ENCODE measurements around the gene RPL26.

DNA sequence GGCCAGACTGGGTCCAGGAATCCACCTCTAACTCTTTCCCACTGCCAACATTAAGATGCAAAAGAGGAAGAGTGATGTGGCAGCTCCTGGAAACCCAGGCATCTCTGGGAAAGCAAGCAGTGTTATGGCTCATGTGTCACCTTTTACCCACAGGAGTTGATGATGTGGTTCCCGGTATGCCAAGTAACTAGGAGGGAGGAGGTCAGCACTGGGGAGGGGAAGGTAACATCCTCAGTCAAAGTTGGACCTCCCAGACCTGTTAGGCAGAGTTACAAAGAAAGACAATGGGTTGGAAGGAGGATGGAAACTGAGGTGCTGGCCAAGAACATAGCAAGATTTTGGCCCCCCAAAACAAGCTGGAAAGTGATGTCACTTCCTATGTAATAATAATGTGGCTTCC lies 17.9 kb downstream of the RPL26 start:
- TF ChIP-seq, protein P1, sequence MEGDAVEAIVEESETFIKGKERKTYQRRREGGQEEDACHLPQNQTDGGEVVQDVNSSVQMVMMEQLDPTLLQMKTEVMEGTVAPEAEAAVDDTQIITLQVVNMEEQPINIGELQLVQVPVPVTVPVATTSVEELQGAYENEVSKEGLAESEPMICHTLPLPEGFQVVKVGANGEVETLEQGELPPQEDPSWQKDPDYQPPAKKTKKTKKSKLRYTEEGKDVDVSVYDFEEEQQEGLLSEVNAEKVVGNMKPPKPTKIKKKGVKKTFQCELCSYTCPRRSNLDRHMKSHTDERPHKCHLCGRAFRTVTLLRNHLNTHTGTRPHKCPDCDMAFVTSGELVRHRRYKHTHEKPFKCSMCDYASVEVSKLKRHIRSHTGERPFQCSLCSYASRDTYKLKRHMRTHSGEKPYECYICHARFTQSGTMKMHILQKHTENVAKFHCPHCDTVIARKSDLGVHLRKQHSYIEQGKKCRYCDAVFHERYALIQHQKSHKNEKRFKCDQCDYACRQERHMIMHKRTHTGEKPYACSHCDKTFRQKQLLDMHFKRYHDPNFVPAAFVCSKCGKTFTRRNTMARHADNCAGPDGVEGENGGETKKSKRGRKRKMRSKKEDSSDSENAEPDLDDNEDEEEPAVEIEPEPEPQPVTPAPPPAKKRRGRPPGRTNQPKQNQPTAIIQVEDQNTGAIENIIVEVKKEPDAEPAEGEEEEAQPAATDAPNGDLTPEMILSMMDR (IDR thresholded peaks at IDR 0.05): no peak
- TF ChIP-seq POLR2A (IDR thresholded peaks at IDR 0.05): no peak

Measured in right lobe of liver (tissue), 4 donors.